Activated T-helper 2 cell treated with anti-CD3 and anti-CD28 coated beads, Interferon-gamma antibody, Interleukin-2, Interleukin-4, amounts not matched to agents 10 μg/mL and 5 μg/mL and 100 μg/mL, durations not matched to agents 14 hours and 24 hours and 36 hours (primary cell): ENCODE results near the gene ZNF423. TPM values are rescaled to one million over a fixed set of nuclear protein-coding genes. Genes with fewer than 3 reads are reported as not detected.

ENCODE experiments used
- DNase-seq: peaks from one replicate; pipeline ENCODE4 v3.0.0; 2021; ENCODE audit warnings: low spot score
- H3K27ac Mint-ChIP-seq: one replicate; pipeline ENCODE4 v1.8.0; 2021; ENCODE audit warnings: mixed read lengths
- H3K27me3 Mint-ChIP-seq: one replicate; pipeline ENCODE4 v1.8.0; 2021; ENCODE audit warnings: low read depth, mixed read lengths
- H3K36me3 Mint-ChIP-seq: one replicate; pipeline ENCODE4 v1.8.0; 2021; ENCODE audit warnings: low read depth, mixed read lengths
- H3K4me1 Mint-ChIP-seq: one replicate; pipeline ENCODE4 v1.8.0; 2021; ENCODE audit warnings: low read depth, mixed read lengths
- H3K4me3 Mint-ChIP-seq: one replicate; pipeline ENCODE4 v1.8.0; 2021; ENCODE audit warnings: low read depth, mild to moderate bottlenecking, moderate library complexity, mixed read lengths
- H3K9me3 Mint-ChIP-seq: one replicate; pipeline ENCODE4 v1.8.0; 2021; ENCODE audit warnings: mixed read lengths
- intact Hi-C: fragments of 100-400 bp; cut with micrococcal nuclease; formaldehyde crosslinking; loops from one replicate; pipeline ENCODE4 v1.15.1; 2023
- total RNA-seq: library from RNA; stranded (reverse); gene quantifications from 2 replicates; pipeline ENCODE4 v1.2.3, GENCODE V29; 2022

The ZNF423 gene
- total RNA-seq, 1 donor from 2014 or later: not detected

GRCh38 chr16:49453021-49453420, 402.9 kb downstream of the ZNF423 start:
- intact Hi-C loops: no loop called here
- Mint-ChIP-seq H3K27ac (no peak overlapping the region), H3K27me3 (peaks cover 12% of the 10 kb centered on the region)

GRCh38 chr16:49452578-49452977, 403.3 kb downstream of the ZNF423 start:
- no peaks in the 10 kb centered on the region for H3K4me1 Mint-ChIP-seq
- peaks cover 14% of the 10 kb centered on the region for H3K27me3 Mint-ChIP-seq
- no peak for DNase-seq
- no peak overlapping the region for H3K4me3 Mint-ChIP-seq
- no peaks in the 10 kb centered on the region for H3K9me3 Mint-ChIP-seq
- no peaks in the 10 kb centered on the region for H3K36me3 Mint-ChIP-seq
- no peak overlapping the region for H3K27ac Mint-ChIP-seq
- intact Hi-C loops: no loop called here

More at GRCh38 chr16:49453021-49453420, 402.9 kb downstream of the ZNF423 start:
- Mint-ChIP-seq H3K4me3 (no peak overlapping the region), H3K9me3 (no peaks in the 10 kb centered on the region), H3K4me1 (no peaks in the 10 kb centered on the region), H3K36me3 (no peaks in the 10 kb centered on the region)
- DNase-seq: no peak

DNA sequence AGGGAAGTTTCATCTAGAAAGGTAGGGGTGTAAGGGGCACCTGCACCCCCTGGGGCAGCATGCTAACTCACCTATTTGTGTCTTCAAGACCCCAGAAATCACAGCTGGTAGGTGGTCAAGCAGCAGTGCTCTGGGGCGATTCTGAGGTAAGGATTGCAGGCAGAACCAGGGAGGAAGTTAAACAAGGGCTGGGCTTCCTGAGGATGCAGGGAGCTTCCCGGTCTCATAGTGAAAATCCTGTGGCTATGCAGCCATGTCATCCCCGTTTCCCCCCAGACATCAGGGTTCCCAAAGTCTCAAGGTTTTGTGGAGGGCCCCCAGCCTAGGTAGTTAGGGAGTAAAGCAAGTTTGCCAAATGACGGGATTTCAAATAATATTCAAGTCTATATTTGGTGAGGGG, 403.8 kb downstream of the ZNF423 start:
- DNase-seq: no peak
- H3K36me3 Mint-ChIP-seq: no peaks in the 10 kb centered on the region

DNA sequence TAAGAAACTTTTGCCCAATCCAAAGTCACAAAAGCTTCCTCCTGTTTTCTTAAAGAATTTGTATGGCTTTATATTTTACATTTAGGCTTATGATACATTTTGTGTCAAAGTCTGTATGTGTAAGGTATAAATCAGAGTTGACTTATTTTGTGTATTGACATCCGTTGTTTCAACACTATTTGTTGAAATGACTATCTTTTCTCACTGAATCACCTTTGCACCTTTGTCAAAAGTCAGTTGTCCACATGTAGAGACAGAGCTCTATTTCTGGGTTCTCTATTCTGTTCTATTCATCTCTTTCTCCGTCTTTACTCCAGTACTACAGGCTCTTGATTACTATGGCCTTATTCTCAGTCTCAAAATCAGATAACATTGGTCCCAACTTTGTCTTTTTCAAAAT, 409.1 kb downstream of the ZNF423 start:
- no peaks in the 10 kb centered on the region for H3K36me3 Mint-ChIP-seq
- intact Hi-C loops: no loop called here

More for the DNA sequence above, 403.8 kb downstream of the ZNF423 start:
- intact Hi-C loops: no loop called here
- Mint-ChIP-seq H3K9me3 (no peaks in the 10 kb centered on the region), H3K4me1 (no peaks in the 10 kb centered on the region), H3K27ac (no peak overlapping the region), H3K4me3 (no peak overlapping the region), H3K27me3 (peaks cover 18% of the 10 kb centered on the region)

GRCh38 chr16:49443576-49443975, 412.3 kb downstream of the ZNF423 start:
- no peak for DNase-seq
- H3K4me1 Mint-ChIP-seq: peaks cover 9% of the 10 kb centered on the region
- no peak overlapping the region for H3K4me3 Mint-ChIP-seq
- no peak overlapping the region for H3K27ac Mint-ChIP-seq
- intact Hi-C loops: no loop called here
- no peaks in the 10 kb centered on the region for H3K9me3 Mint-ChIP-seq
- H3K27me3 Mint-ChIP-seq: peaks cover 11% of the 10 kb centered on the region
- no peaks in the 10 kb centered on the region for H3K36me3 Mint-ChIP-seq

More for the DNA sequence above, 409.1 kb downstream of the ZNF423 start:
- Mint-ChIP-seq H3K4me1 (peaks cover 4% of the 10 kb centered on the region), H3K9me3 (no peaks in the 10 kb centered on the region), H3K27ac (no peak overlapping the region), H3K4me3 (no peak overlapping the region), H3K27me3 (peaks cover 23% of the 10 kb centered on the region)
- no peak for DNase-seq

DNA sequence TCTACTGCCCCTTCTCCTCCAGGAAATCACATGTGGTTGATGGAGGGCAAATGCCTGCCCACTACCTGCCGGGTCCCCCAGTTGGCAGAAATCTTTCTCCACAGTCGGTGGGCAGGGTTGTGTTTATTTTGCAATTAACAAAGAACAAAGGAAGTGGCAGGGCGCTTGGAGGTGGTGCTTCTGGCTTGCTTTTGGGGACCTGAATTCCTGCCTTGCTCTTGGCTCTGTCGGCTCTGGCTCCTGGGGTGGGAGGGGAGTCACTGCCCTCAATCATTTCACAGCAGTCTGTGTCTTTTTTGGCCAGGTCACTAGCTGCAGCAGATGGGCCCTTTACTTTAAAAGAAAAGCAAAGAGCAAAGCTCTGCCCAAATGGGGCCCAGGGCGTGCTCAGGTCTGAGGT, 413.1 kb downstream of the ZNF423 start:
- peaks cover 9% of the 10 kb centered on the region for H3K4me1 Mint-ChIP-seq
- intact Hi-C loops: no loop called here
- H3K27ac Mint-ChIP-seq: no peak overlapping the region
- DNase-seq: no peak
- H3K27me3 Mint-ChIP-seq: peaks cover 11% of the 10 kb centered on the region
- no peaks in the 10 kb centered on the region for H3K9me3 Mint-ChIP-seq
- no peak overlapping the region for H3K4me3 Mint-ChIP-seq
- H3K36me3 Mint-ChIP-seq: no peaks in the 10 kb centered on the region

DNA sequence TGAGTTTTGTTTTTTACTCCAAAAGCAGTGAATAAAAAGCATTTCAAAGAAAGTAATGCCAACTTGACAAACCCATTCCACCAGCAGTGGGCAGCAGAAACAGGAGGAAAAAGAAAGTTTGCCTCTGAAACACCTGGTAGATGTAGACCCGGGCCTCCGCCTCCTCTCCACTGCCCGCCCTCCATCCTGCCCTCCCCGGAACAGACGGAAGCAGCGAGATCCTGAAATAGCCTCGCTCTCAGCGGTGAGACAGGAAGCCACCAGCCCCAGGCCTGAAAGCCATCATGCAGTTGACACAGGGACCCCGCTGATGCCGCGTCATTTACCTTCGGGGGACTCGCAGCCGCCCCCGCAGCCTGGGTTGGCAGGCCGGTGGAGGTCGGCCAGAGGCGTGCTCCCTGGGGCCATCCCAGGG, 414.5 kb downstream of the ZNF423 start:
- H3K27ac Mint-ChIP-seq: no peak overlapping the region
- no peaks in the 10 kb centered on the region for H3K36me3 Mint-ChIP-seq
- H3K4me1 Mint-ChIP-seq: peaks cover 9% of the 10 kb centered on the region
- no peaks in the 10 kb centered on the region for H3K9me3 Mint-ChIP-seq
- peak; percentile 63 for DNase-seq
- intact Hi-C loops: no loop called here
- peaks cover 6% of the 10 kb centered on the region for H3K27me3 Mint-ChIP-seq
- H3K4me3 Mint-ChIP-seq: no peak overlapping the region

- no peak for DNase-seq
- Mint-ChIP-seq H3K27ac (no peak overlapping the region), H3K4me1 (peaks cover 9% of the 10 kb centered on the region), H3K4me3 (no peak overlapping the region), H3K27me3 (peaks cover 6% of the 10 kb centered on the region), H3K9me3 (no peaks in the 10 kb centered on the region), H3K36me3 (no peaks in the 10 kb centered on the region)
- intact Hi-C loops: no loop called here
These were observed 415.5 kb downstream of the ZNF423 start for GRCh38 chr16:49440156-49441065.

- DNase-seq: no peak
- Mint-ChIP-seq H3K4me1 (peaks cover 9% of the 10 kb centered on the region), H3K27me3 (peaks cover 6% of the 10 kb centered on the region), H3K9me3 (no peaks in the 10 kb centered on the region), H3K36me3 (no peaks in the 10 kb centered on the region), H3K4me3 (no peak overlapping the region), H3K27ac (no peak overlapping the region)
- intact Hi-C loops: no loop called here
These were observed 416.2 kb downstream of the ZNF423 start for GRCh38 chr16:49439676-49440075.

DNA sequence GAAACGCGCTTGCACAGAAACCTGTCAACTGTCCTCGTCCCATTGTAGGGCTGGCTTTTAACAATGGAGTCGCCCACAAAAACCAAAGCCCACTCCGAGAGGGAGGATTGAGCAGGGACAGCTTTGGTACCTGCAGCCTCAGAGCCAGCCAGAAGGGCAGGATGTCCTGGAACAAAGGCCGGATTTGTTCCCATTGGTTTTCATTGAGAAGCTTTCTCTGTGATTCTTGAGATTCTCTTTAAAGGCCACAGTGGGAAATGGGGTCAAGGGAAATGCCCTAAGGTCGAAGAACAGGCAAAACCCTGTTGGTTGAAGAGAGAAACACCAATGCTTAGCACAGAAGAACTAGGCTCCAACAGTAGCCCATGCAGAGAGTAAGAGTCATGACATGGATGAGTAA, 416.9 kb downstream of the ZNF423 start:
- no peak for DNase-seq
- intact Hi-C loops: no loop called here
- no peaks in the 10 kb centered on the region for H3K9me3 Mint-ChIP-seq
- H3K4me3 Mint-ChIP-seq: no peak overlapping the region
- H3K27ac Mint-ChIP-seq: no peak overlapping the region
- H3K36me3 Mint-ChIP-seq: no peaks in the 10 kb centered on the region
- H3K27me3 Mint-ChIP-seq: peaks cover 3% of the 10 kb centered on the region
- H3K4me1 Mint-ChIP-seq: peaks cover 9% of the 10 kb centered on the region

Other genes starting within 250 kb of the ZNF423 start
- gene CNEP1R1, start 169.1 kb upstream of the ZNF423 start, total RNA-seq: 23.4 and 26.1 TPM in 2 replicates
- 24.9 and 25.9 TPM in 2 replicates for gene HEATR3, start 209.9 kb upstream of the ZNF423 start, total RNA-seq